GM23338 (cell line): Measurements from ENCODE around the gene FKBP5. TPM values are rescaled to one million over a fixed set of nuclear protein-coding genes. Genes with fewer than 3 reads are reported as not detected.
"Not testable (repeated sequence)": the region's sequence is repeated elsewhere in the genome, so short reads cannot be mapped to it uniquely, and the experiment has no call there.

Experiments used
- ATAC-seq: fragments of 200-7000 bp; cut with Tn5 transposase; 3 replicates; pipeline ENCODE4 v1.9.1; 2020
- DNase-seq: peaks from one replicate; pipeline ENCODE4 v3.0.0-alpha.2; 2015; ENCODE audit warnings: low spot score
- H2AFZ ChIP-seq: fragments of 200-600 bp; sonication (generic); 2 replicates; pipeline ENCODE4 v1.8.0; 2016; ENCODE audit warnings: antibody characterized with exemption, mild to moderate bottlenecking, moderate library complexity
- H3F3A ChIP-seq: fragments of 200-600 bp; sonication (generic); replicated peaks from 2 replicates; pipeline ENCODE4 v1.8.0; 2017; ENCODE audit warnings: antibody characterized with exemption, mixed run types, low read depth
- H3K27ac ChIP-seq: fragments of 200-600 bp; sonication (generic); 2 replicates; pipeline ENCODE4 v1.6.1; 2016; ENCODE audit warnings: low read depth
- H3K27me3 ChIP-seq: fragments of 200-600 bp; sonication (generic); 2 replicates; pipeline ENCODE4 v1.8.0; 2016; ENCODE audit warnings: mild to moderate bottlenecking, mixed run types, moderate library complexity; ENCODE audit not compliant: insufficient read depth
- H3K36me3 ChIP-seq: fragments of 200-600 bp; sonication (generic); 2 replicates; pipeline ENCODE4 v1.8.0; 2016; ENCODE audit warnings: mild to moderate bottlenecking; ENCODE audit not compliant: insufficient read depth
- H3K4me1 ChIP-seq: fragments of 200-600 bp; sonication (generic); 2 replicates; pipeline ENCODE4 v1.8.0; 2016; ENCODE audit warnings: mild to moderate bottlenecking, moderate library complexity; ENCODE audit not compliant: insufficient read depth
- H3K4me2 ChIP-seq: fragments of 200-600 bp; sonication (generic); 2 replicates; pipeline ENCODE4 v1.7.1; 2017; ENCODE audit warnings: mixed run types
- H3K4me3 ChIP-seq: fragments of 200-600 bp; sonication (generic); 2 replicates; pipeline ENCODE4 v1.6.1; 2016; ENCODE audit warnings: mixed run types
- H3K79me2 ChIP-seq: fragments of 200-600 bp; sonication (generic); replicated peaks from 2 replicates; pipeline ENCODE4 v1.8.0; 2017; ENCODE audit warnings: mild to moderate bottlenecking; ENCODE audit not compliant: insufficient read depth
- H3K9me2 ChIP-seq: fragments of 200-600 bp; sonication (generic); 2 replicates; pipeline ENCODE4 v1.8.0; 2017; ENCODE audit not compliant: insufficient read depth
- H4K20me1 ChIP-seq: fragments of 200-600 bp; sonication (generic); replicated peaks from 2 replicates; pipeline ENCODE4 v1.8.0; 2017; ENCODE audit warnings: mild to moderate bottlenecking; ENCODE audit not compliant: insufficient read depth
- H3K27ac Mint-ChIP-seq: 2 replicates; pipeline ENCODE4 v1.8.0; 2020; ENCODE audit warnings: inconsistent platforms, mild to moderate bottlenecking, moderate library complexity, mixed read lengths
- H3K27me3 Mint-ChIP-seq: 3 replicates; pipeline ENCODE4 v1.8.0; 2022; ENCODE audit warnings: low read depth, mild to moderate bottlenecking, moderate library complexity, mixed read lengths, inconsistent platforms; ENCODE audit not compliant: insufficient read depth, poor library complexity
- H3K36me3 Mint-ChIP-seq: 3 replicates; pipeline ENCODE4 v1.8.0; 2021; ENCODE audit warnings: low read depth, mild to moderate bottlenecking, inconsistent platforms, moderate library complexity, mixed read lengths
- H3K4me1 Mint-ChIP-seq: 3 replicates; pipeline ENCODE4 v1.8.0; 2020; ENCODE audit warnings: mild to moderate bottlenecking, inconsistent platforms, mixed read lengths
- H3K4me3 Mint-ChIP-seq: 3 replicates; pipeline ENCODE4 v1.8.0; 2021; ENCODE audit warnings: moderate library complexity, mild to moderate bottlenecking, inconsistent platforms, mixed read lengths
- H3K9me3 Mint-ChIP-seq: 3 replicates; pipeline ENCODE4 v1.8.0; 2020; ENCODE audit warnings: moderate library complexity, mild to moderate bottlenecking, inconsistent platforms, mixed read lengths
- CREB1 ChIP-seq: fragments of 250-450 bp; sonication (Bioruptor Pico); IDR thresholded peaks from 2 replicates; pipeline ENCODE4 v1.5.0; 2020; ENCODE audit warnings: low read depth, mild to moderate bottlenecking, moderate library complexity
- EZH2phosphoT487 ChIP-seq: fragments of 200-600 bp; sonication (generic); IDR thresholded peaks from one replicate; pipeline ENCODE4 v1.8.1; 2018; ENCODE audit warnings: antibody characterized with exemption; ENCODE audit not compliant: unreplicated experiment
- JUNB ChIP-seq: IDR thresholded peaks from one replicate; pipeline ENCODE4 v1.6.1; 2016; ENCODE audit warnings: antibody characterized with exemption; ENCODE audit not compliant: unreplicated experiment
- NANOG ChIP-seq: IDR thresholded peaks from 2 replicates; pipeline ENCODE4 v1.6.1; 2016; ENCODE audit warnings: antibody characterized with exemption, borderline replicate concordance
- POLR2AphosphoS5 ChIP-seq: IDR thresholded peaks from 2 replicates; pipeline ENCODE4 v1.6.1; 2016; ENCODE audit warnings: antibody characterized with exemption, low read depth
- REST ChIP-seq: IDR thresholded peaks from one replicate; pipeline ENCODE4 v1.6.1; 2018; ENCODE audit warnings: antibody characterized with exemption; ENCODE audit not compliant: unreplicated experiment
- STAT1 ChIP-seq: IDR thresholded peaks from one replicate; pipeline ENCODE4 v1.6.1; 2016; ENCODE audit warnings: antibody characterized with exemption; ENCODE audit not compliant: unreplicated experiment
- ZNF114 ChIP-seq: fragments of 250-450 bp; sonication (Bioruptor Pico); IDR thresholded peaks from 2 replicates; pipeline ENCODE4 v1.5.0; 2020; ENCODE audit warnings: mild to moderate bottlenecking, moderate library complexity
- ZNF331 ChIP-seq: fragments of 250-450 bp; sonication (Bioruptor Pico); IDR thresholded peaks from 2 replicates; pipeline ENCODE4 v1.5.0; 2020; ENCODE audit warnings: low read depth, mild to moderate bottlenecking, moderate library complexity
- ZNF462 ChIP-seq: fragments of 250-450 bp; sonication (Bioruptor Pico); IDR thresholded peaks from 2 replicates; pipeline ENCODE4 v1.5.0; 2020; ENCODE audit warnings: mild to moderate bottlenecking, moderate library complexity
- polyA plus RNA-seq: library from polyadenylated mRNA; unstranded; fragments of >200 nt; fragmentation: Nextera tagmentation; extraction: Ambion mirVana; gene quantifications from 2 replicates; pipeline ENCODE4 v1.2.1, GENCODE V29; 2016
- total RNA-seq: library from RNA; depleted of rRNA; stranded (reverse); fragments of >200 nt; shearing (Covaris generic); gene quantifications from 2 replicates; pipeline ENCODE4 v1.2.3, GENCODE V29; 2014
- TF ChIP-seq, protein P1 (sequence below): IDR thresholded peaks from 2 replicates; pipeline ENCODE4 v1.6.1; 2016; ENCODE audit warnings: antibody characterized with exemption

The FKBP5 gene
- total and polyA plus RNA-seq, 2 experiments from 2014 or later = 19.8 to 28.6 TPM

- not testable (repeated sequence) for H3F3A ChIP-seq, H3K27me3 ChIP-seq, DNase-seq, H3K9me3 Mint-ChIP-seq, H3K79me2 ChIP-seq, H3K4me3 Mint-ChIP-seq, H3K36me3 Mint-ChIP-seq, H3K36me3 ChIP-seq, H3K4me3 ChIP-seq, H4K20me1 ChIP-seq, H3K27ac Mint-ChIP-seq, H3K4me2 ChIP-seq, H2AFZ ChIP-seq, H3K27ac ChIP-seq, H3K4me1 ChIP-seq, H3K27me3 Mint-ChIP-seq, H3K9me2 ChIP-seq
- peaks cover 15% of the 10 kb centered on the region for H3K4me1 Mint-ChIP-seq
- ATAC-seq = peak; percentile 28; the same call in 2 of the 3 replicates
These were observed 152.9 kb downstream of the FKBP5 start for GRCh38 chr6:35535847-35536246.

- H3K4me1 Mint-ChIP-seq = peaks cover 15% of the 10 kb centered on the region
- H3K36me3 ChIP-seq = no peaks in the 10 kb centered on the region
- H3K27me3 ChIP-seq = no peaks in the 10 kb centered on the region
- ATAC-seq (peak; percentile 81), DNase-seq (peak; percentile 41)
- no peaks in the 10 kb centered on the region for H3K79me2 ChIP-seq
- no peaks in the 10 kb centered on the region for H3K9me3 Mint-ChIP-seq
- 0 out of 2 replicates have a peak overlapping the region, but pooled peaks have one; percentile 32 for H3K4me2 ChIP-seq
- H4K20me1 ChIP-seq = no peaks in the 10 kb centered on the region
- 0 out of 2 replicates have a peak, but pooled peaks cover 3% of the 10 kb centered on the region for H3F3A ChIP-seq
- H3K9me2 ChIP-seq = no peaks in the 10 kb centered on the region
- peaks cover 3% of the 10 kb centered on the region; the same call in 1 of the 2 replicates for H3K4me1 ChIP-seq
- H3K27ac Mint-ChIP-seq = peak overlapping the region; percentile 20; the same call in 1 of the 2 replicates
- peaks cover 4% of the 10 kb centered on the region for H3K27me3 Mint-ChIP-seq
- peak overlapping the region; percentile 94 for H2AFZ ChIP-seq
- no peak overlapping the region for H3K27ac ChIP-seq
- H3K36me3 Mint-ChIP-seq = no peaks in the 10 kb centered on the region
- H3K4me3 ChIP-seq = no peak overlapping the region
- no peak overlapping the region; the same call in 2 of the 3 replicates for H3K4me3 Mint-ChIP-seq
- TF ChIP-seq, protein P1, sequence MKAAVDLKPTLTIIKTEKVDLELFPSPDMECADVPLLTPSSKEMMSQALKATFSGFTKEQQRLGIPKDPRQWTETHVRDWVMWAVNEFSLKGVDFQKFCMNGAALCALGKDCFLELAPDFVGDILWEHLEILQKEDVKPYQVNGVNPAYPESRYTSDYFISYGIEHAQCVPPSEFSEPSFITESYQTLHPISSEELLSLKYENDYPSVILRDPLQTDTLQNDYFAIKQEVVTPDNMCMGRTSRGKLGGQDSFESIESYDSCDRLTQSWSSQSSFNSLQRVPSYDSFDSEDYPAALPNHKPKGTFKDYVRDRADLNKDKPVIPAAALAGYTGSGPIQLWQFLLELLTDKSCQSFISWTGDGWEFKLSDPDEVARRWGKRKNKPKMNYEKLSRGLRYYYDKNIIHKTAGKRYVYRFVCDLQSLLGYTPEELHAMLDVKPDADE = no peak
- TF ChIP-seq JUNB (no peak), STAT1 (no peak), ZNF462 (no peak), ZNF114 (no peak), REST (no peak), NANOG (no peak), ZNF331 (no peak), EZH2phosphoT487 (no peak), CREB1 (CRISPR knock-in tag) (no peak), POLR2AphosphoS5 (no peak)
These were observed 154.1 kb downstream of the FKBP5 start for GRCh38 chr6:35534407-35535170.
